ENCODE results near the gene FOXD4.
"Not testable (repeated sequence)": the region's sequence is repeated elsewhere in the genome, so short reads cannot be mapped to it uniquely, and the experiment has no call there.

FOXD4 gene

DNA sequence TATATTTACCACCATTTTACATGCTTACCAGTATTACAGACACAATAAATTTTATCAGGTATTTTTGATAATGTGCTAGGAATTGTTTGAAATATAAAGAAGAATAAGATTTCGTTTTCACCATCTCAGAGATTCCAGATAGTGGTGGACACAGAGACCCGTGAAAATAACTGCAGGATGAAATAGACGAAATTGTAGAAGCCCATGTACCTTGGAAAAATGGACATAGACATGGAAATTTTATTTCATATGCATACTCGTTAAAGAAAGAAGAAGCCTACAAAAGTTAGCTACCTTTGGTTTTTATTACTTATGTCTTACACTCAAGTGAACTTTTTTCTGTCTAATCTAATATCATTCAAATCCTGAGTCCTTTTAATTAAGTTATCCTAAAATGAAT lies 7.5 kb downstream of the FOXD4 start:
- not testable (repeated sequence) for H3K9ac ChIP-seq (ENCODE audit: low read depth, low read length); H3K4me1 ChIP-seq (ENCODE audit: control insufficient read depth, insufficient read depth, low read length); H3K4me3 ChIP-seq (ENCODE audit: low read depth, low read length); H3K9me3 ChIP-seq (ENCODE audit: control insufficient read depth, insufficient read depth, low read length); H3K36me3 ChIP-seq (ENCODE audit: control insufficient read depth, insufficient read depth, low read length)
- peaks cover 82% of the 10 kb centered on the region for H3K27me3 ChIP-seq (ENCODE audit: control insufficient read depth, insufficient read depth, low read length)

DNA sequence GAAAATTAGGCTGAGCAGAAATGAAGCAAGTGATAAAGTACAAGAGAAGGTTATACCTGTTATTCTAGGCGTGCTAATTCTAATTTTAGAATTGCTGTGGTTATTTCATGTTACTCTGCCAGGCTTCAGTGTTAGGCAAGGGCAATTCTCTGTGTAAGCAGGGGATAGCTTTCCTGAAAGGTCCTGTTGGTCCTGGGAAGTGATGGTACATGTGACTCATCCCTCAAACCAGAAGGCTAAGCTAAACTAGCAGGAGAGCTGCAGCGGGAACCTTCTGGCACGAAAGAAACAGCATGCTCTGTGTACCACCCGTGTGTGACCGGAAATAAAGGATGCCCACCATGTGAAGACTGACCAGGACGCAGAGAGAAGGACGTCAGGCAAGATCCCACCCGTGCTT lies 8.7 kb downstream of the FOXD4 start:
- not testable (repeated sequence) for H3K36me3 ChIP-seq (ENCODE audit: control insufficient read depth, insufficient read depth, low read length); H3K4me1 ChIP-seq (ENCODE audit: control insufficient read depth, insufficient read depth, low read length); H3K9me3 ChIP-seq (ENCODE audit: control insufficient read depth, insufficient read depth, low read length); H3K4me3 ChIP-seq (ENCODE audit: low read depth, low read length); H3K9ac ChIP-seq (ENCODE audit: low read depth, low read length)
- peaks cover 75% of the 10 kb centered on the region for H3K27me3 ChIP-seq (ENCODE audit: control insufficient read depth, insufficient read depth, low read length)

DNA sequence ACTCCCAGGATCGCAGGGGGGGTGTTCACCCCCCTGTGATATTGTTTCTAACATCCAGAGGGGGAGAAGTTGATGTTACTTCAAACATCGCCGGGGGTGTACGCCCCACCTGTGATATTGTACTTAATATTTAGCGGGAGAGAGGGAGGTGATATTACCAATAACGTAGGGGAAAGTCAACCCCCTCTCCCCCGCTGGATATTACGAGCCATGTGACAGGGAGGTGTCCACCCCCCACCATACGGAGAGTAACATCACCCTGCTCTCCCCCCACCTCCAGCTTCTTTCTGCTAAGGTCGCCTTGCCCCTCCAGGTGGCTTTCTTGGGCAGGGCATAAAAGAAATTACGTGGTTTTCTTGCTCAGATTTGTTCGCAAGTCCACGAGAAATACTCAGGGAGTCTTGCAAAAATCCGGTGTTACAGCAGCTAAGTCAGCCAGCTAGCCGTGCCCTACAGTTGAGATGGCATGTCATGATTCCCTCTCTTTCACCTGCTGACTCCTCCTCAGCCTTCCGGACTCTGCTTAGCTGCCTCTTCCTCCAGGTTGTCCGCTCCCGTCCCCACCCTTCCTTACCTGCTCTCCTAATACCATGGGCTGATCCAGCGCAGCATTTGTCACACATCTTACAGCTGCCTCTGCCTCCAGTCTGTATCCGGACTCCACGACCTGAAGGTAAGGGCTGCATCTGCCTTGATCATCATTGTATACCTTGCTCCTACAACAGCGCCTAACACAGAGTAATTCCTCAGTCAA lies 9.3 kb downstream of the FOXD4 start:
- not testable (repeated sequence) for H3K4me3 ChIP-seq (ENCODE audit: low read depth, low read length); H3K9ac ChIP-seq (ENCODE audit: low read depth, low read length)
- peaks cover 69% of the 10 kb centered on the region for H3K27me3 ChIP-seq (ENCODE audit: control insufficient read depth, insufficient read depth, low read length)

DNA sequence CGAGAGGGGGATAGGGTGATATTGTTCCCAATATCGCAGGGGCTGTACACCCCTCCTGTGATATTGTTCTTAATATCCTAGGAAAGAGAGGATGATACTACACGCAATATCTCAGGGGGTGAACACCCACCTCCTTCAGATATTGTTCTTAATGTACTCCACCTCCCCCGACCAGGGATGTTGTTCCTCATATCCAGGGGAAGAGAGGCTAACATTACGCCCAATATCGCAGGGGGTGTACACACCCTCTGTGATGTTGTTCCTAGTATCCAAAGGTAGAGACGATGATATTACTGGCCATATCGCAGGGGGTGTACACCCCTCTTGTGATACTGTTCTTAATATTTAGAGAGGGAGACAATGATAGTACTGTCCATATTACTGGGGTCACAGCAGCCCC lies 12.2 kb downstream of the FOXD4 start:
- H3K4me1 ChIP-seq (ENCODE audit: control insufficient read depth, insufficient read depth, low read length); H3K9ac ChIP-seq (ENCODE audit: low read depth, low read length); H3K36me3 ChIP-seq (ENCODE audit: control insufficient read depth, insufficient read depth, low read length); H3K4me3 ChIP-seq (ENCODE audit: low read depth, low read length); H3K9me3 ChIP-seq (ENCODE audit: control insufficient read depth, insufficient read depth, low read length): not testable (repeated sequence)
- H3K27me3 ChIP-seq (ENCODE audit: control insufficient read depth, insufficient read depth, low read length): peaks cover 48% of the 10 kb centered on the region

More for the DNA sequence above, 9.3 kb downstream of the FOXD4 start:
- not testable (repeated sequence) for H3K36me3 ChIP-seq (ENCODE audit: control insufficient read depth, insufficient read depth, low read length); H3K9me3 ChIP-seq (ENCODE audit: control insufficient read depth, insufficient read depth, low read length); H3K4me1 ChIP-seq (ENCODE audit: control insufficient read depth, insufficient read depth, low read length)

DNA sequence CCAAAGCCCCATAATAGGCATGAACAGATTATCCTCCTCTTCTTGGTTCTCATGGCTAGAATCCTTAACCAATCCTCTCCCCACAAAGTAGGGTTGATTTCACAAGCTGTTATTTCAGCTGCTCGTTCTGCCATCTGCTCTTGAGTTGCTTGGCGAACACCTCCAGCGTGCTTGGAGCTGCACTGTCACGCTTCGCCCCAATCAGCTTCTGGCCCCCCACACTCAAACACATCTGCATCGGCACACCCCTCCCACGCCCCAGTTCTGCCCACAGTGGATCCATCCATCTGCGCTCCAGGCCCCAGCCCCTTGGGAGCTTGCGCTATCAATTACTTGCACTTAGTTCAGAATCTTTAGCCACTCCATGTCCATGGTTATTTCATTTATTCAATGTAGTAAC lies 17.8 kb downstream of the FOXD4 start:
- H3K9ac ChIP-seq (ENCODE audit: low read depth, low read length); H3K27me3 ChIP-seq (ENCODE audit: control insufficient read depth, insufficient read depth, low read length); H3K36me3 ChIP-seq (ENCODE audit: control insufficient read depth, insufficient read depth, low read length); H3K4me1 ChIP-seq (ENCODE audit: control insufficient read depth, insufficient read depth, low read length); H3K9me3 ChIP-seq (ENCODE audit: control insufficient read depth, insufficient read depth, low read length); H3K4me3 ChIP-seq (ENCODE audit: low read depth, low read length): not testable (repeated sequence)

DNA sequence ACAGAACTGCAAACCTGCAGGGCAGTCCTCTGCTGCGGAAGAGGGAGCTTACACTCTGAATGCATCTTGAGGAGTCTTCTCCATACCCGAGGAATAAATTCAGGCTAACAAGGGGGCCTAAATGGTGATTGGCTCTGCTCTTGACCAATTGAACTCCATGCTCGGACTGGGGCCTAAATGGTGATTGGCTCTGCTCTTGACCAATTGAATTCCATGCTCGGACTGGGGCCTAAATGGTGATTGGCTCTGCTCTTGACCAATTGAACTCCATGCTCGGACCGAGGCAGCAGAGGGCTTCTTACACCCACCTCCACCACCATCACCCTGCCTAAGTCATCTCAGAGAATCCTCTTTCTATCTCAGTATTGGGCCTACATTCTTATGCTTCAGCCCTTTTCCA lies 18.4 kb downstream of the FOXD4 start:
- H3K9me3 ChIP-seq (ENCODE audit: control insufficient read depth, insufficient read depth, low read length); H3K36me3 ChIP-seq (ENCODE audit: control insufficient read depth, insufficient read depth, low read length); H3K4me1 ChIP-seq (ENCODE audit: control insufficient read depth, insufficient read depth, low read length); H3K27me3 ChIP-seq (ENCODE audit: control insufficient read depth, insufficient read depth, low read length); H3K4me3 ChIP-seq (ENCODE audit: low read depth, low read length); H3K9ac ChIP-seq (ENCODE audit: low read depth, low read length): not testable (repeated sequence)

DNA sequence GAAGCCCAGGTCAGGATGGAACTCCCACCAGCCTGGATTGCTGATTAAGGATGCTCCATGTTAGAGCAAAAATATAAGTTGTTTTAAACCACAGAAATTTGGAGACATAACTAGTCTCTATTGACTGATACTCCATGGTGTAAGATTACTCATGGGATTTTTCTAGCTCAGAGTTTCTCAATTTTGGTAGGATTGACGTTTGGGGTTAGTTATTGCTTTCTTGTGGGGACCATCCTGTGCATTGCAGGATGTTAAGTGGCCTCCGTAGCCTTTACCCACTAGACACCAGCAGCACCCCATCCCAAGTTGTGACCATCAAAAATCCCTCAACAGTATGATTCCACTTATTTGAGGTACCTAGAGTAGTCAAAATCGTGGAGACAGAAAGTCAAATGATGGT lies 19.4 kb downstream of the FOXD4 start:
- not testable (repeated sequence) for H3K9ac ChIP-seq (ENCODE audit: low read depth, low read length); H3K4me3 ChIP-seq (ENCODE audit: low read depth, low read length); H3K9me3 ChIP-seq (ENCODE audit: control insufficient read depth, insufficient read depth, low read length); H3K27me3 ChIP-seq (ENCODE audit: control insufficient read depth, insufficient read depth, low read length); H3K4me1 ChIP-seq (ENCODE audit: control insufficient read depth, insufficient read depth, low read length); H3K36me3 ChIP-seq (ENCODE audit: control insufficient read depth, insufficient read depth, low read length)

DNA sequence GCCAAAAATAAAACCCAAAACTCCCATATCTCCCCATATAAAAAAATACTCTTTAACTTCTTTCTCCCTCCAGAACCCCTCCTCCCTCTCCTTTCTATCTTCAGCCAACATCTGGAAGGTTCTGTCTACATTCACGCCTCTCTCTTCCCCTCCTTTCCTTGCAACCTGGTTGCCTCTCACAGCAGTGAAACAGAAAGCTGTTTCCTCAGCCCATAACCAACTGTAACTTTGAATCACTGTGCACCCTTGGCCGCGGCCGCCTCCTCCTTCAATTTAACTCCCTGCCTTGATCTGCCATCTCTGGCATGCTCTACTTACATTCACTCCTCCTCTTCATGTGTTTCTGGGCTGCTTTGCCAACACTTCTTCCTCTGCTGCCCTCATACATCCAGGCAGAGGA lies 23.2 kb downstream of the FOXD4 start:
- H3K27me3 ChIP-seq (ENCODE audit: control insufficient read depth, insufficient read depth, low read length); H3K4me1 ChIP-seq (ENCODE audit: control insufficient read depth, insufficient read depth, low read length); H3K9ac ChIP-seq (ENCODE audit: low read depth, low read length); H3K36me3 ChIP-seq (ENCODE audit: control insufficient read depth, insufficient read depth, low read length); H3K4me3 ChIP-seq (ENCODE audit: low read depth, low read length); H3K9me3 ChIP-seq (ENCODE audit: control insufficient read depth, insufficient read depth, low read length): not testable (repeated sequence)

DNA sequence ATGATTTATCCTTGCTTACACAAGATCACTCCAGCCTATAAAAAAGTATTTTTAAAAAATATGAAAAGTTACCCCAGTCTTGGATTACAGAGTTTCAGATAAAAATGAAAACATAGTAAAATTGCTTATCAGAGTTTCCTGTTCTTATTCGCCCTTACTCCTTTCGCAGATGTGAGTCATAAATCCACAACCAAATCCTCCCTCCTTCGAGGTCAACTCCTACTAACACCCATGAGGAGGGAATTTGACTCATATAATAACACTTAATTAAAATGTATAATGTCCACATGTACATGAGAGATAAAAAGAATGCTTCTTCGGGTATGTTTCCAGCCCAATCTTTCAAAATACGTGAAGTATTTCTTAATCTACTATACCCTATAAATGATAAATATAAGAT lies 23.9 kb downstream of the FOXD4 start:
- not testable (repeated sequence) for H3K27me3 ChIP-seq (ENCODE audit: control insufficient read depth, insufficient read depth, low read length); H3K9me3 ChIP-seq (ENCODE audit: control insufficient read depth, insufficient read depth, low read length); H3K36me3 ChIP-seq (ENCODE audit: control insufficient read depth, insufficient read depth, low read length); H3K9ac ChIP-seq (ENCODE audit: low read depth, low read length); H3K4me3 ChIP-seq (ENCODE audit: low read depth, low read length); H3K4me1 ChIP-seq (ENCODE audit: control insufficient read depth, insufficient read depth, low read length)

DNA sequence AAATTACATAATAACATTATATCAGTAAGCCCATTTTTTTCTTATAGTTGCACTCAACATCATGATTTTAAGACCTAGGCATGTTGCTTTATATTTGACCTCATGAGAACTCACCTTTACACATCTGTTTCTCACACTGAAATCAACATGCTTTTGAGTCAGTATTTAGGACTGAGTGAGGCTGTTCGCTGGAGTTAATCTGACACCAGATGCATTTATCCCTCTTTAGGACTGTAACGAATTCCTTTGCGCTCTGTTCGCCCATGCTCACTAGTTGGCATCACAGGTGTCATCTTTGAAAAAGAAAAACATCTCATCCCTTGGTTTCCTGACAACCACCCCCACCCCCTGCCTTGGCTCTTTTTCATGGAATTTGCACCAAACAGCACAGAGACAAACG lies 24.3 kb downstream of the FOXD4 start:
- not testable (repeated sequence) for H3K36me3 ChIP-seq (ENCODE audit: control insufficient read depth, insufficient read depth, low read length); H3K4me1 ChIP-seq (ENCODE audit: control insufficient read depth, insufficient read depth, low read length); H3K9me3 ChIP-seq (ENCODE audit: control insufficient read depth, insufficient read depth, low read length); H3K27me3 ChIP-seq (ENCODE audit: control insufficient read depth, insufficient read depth, low read length); H3K9ac ChIP-seq (ENCODE audit: low read depth, low read length); H3K4me3 ChIP-seq (ENCODE audit: low read depth, low read length)

DNA sequence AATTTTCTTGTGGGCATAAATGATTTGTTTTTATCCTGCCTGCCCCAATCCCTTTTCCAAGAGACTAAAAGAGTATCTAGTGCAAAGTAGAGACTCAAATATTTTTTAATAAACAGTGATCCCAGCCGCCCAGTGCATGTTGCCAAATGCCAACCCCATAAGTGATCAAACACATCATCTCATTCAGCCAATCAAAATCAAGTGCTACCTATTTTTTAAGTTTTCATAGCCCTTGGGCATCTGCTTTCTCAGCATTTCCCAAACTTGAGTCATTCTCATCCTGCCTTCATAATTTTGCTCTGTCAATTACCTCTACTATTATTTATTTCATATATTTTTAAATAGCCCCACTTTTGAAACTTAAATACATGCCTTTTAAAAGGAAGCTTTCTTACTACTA lies 27.4 kb downstream of the FOXD4 start:
- H3K9ac ChIP-seq (ENCODE audit: low read depth, low read length); H3K9me3 ChIP-seq (ENCODE audit: control insufficient read depth, insufficient read depth, low read length); H3K36me3 ChIP-seq (ENCODE audit: control insufficient read depth, insufficient read depth, low read length); H3K4me3 ChIP-seq (ENCODE audit: low read depth, low read length); H3K27me3 ChIP-seq (ENCODE audit: control insufficient read depth, insufficient read depth, low read length); H3K4me1 ChIP-seq (ENCODE audit: control insufficient read depth, insufficient read depth, low read length): not testable (repeated sequence)

DNA sequence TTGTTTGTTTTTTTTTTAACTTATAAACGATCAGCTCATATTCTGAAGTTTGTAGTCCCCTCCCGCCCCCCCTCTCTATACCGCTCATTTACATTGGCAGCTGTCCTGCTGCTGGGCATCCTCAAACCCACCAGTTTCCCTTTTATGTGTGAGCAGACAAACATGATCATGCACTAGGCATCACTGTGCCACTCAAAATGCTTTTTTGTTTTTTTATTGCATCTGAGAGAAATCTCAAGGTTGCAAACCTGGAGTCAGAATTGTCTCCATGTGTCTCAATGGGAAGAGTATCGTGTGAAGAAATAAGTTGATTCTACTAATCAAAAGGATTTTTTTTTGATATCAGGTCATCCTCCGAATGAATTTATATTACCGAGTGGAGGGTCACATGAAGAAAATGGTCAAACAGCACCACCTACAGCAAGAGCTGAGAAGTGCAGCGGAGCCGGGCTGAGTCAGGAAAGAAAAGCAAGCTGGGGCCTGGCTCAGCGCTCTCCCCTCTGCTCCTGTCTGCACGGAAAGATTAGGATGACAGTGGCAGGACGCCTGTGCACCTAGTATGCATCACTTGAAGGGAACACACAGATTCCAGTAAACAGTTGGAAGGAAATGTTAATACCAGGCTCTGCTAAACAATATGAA lies 29.7 kb downstream of the FOXD4 start:
- not testable (repeated sequence) for H3K4me1 ChIP-seq (ENCODE audit: control insufficient read depth, insufficient read depth, low read length); H3K9ac ChIP-seq (ENCODE audit: low read depth, low read length); H3K4me3 ChIP-seq (ENCODE audit: low read depth, low read length); H3K36me3 ChIP-seq (ENCODE audit: control insufficient read depth, insufficient read depth, low read length); H3K9me3 ChIP-seq (ENCODE audit: control insufficient read depth, insufficient read depth, low read length); H3K27me3 ChIP-seq (ENCODE audit: control insufficient read depth, insufficient read depth, low read length)

Data from iPS-15b (cell line).